Breast epithelium (tissue), 3 donors: ENCODE measurements around the gene SERPINI1.

Source experiments
- POLR2AphosphoS5 ChIP-seq, 3 donors: sonication (generic); formaldehyde crosslinking; IDR thresholded peaks; one replicate each; pipeline ENCODE4 v1.6.1; 2017; ENCODE audit warnings: antibody characterized with exemption in 3 of 3
- TF ChIP-seq, protein P1 (sequence below), 3 donors: fragments of 450-650 bp; IDR thresholded peaks; one replicate each; pipeline ENCODE4 v1.5.1; 2016 to 2017; ENCODE audit warnings: antibody characterized with exemption in 3 of 3, mild to moderate bottlenecking in 3 of 3, moderate library complexity in 3 of 3

DNA sequence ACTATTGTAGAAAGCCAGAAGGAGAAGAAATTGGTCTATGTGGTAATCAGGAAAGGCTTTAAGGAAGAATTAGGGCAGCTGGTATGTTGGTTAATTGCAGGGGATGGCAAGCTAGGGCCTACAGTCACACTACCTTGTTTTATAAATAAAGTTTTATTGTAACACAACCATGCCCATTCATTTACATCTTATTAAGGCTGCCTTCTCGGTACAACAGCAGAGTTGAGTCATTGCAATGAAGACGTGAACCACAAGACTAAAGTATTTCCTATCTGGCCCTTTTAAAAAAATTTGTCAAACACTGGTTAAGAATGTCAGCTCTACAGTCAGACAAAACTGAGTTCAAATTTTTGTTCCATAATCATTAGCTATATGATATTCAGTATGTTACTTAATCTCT lies 8.3 kb downstream of the SERPINI1 start:
- TF ChIP-seq, protein P1, sequence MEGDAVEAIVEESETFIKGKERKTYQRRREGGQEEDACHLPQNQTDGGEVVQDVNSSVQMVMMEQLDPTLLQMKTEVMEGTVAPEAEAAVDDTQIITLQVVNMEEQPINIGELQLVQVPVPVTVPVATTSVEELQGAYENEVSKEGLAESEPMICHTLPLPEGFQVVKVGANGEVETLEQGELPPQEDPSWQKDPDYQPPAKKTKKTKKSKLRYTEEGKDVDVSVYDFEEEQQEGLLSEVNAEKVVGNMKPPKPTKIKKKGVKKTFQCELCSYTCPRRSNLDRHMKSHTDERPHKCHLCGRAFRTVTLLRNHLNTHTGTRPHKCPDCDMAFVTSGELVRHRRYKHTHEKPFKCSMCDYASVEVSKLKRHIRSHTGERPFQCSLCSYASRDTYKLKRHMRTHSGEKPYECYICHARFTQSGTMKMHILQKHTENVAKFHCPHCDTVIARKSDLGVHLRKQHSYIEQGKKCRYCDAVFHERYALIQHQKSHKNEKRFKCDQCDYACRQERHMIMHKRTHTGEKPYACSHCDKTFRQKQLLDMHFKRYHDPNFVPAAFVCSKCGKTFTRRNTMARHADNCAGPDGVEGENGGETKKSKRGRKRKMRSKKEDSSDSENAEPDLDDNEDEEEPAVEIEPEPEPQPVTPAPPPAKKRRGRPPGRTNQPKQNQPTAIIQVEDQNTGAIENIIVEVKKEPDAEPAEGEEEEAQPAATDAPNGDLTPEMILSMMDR (IDR thresholded peaks at IDR 0.05): no peak
- no peak for TF ChIP-seq POLR2AphosphoS5 (IDR thresholded peaks at IDR 0.05)
